ENCODE results near the gene ZDHHC18. TPM values are rescaled to one million over a fixed set of nuclear protein-coding genes. Genes with fewer than 3 reads are reported as not detected.

ZDHHC18 gene
- total RNA-seq, 1 experiment from 2014 or later: 27.9 TPM

DNA sequence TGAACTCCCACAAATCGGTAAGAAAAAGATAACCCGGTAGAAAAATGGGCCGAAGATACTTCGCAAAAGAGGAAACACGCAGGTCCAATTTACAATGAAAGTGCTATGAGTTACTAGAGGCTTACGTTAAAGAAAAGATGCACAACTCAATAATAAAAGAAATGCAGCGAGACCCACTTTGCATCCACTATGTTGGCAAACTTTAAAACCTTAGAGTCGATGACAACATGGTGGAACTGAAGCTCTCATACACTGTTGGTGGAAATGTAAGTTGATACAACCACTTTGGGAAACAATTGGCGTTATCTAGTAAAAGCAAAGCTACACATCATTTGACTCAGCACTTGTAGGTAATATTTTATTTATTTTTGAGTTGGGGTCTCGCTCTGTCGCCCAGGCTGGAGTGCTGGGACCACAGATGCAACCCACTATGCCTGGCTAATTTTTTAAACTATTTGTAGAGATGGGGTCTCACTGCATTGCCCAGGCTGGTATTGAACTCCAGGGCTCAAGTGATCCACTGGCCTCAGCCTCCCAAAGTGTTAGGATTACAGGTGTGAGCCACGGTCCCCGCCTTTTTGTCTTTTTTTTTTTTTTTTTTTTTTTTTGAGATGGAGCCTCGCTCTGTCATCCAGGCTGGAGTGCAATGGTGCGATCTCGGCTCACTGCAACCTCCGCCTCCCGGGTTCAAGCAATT, 74.5 kb downstream of the ZDHHC18 start:
- Histone ChIP-seq H3K4me3 (ENCODE audit: low read depth, low read length, poor library complexity, severe bottlenecking) (peak overlapping the region; percentile 78), H3K9me3 (ENCODE audit: low read depth, low read length, poor library complexity, severe bottlenecking) (no peaks in the 10 kb centered on the region), H3K27ac (ENCODE audit: low read depth, low read length, poor library complexity, severe bottlenecking) (peak overlapping the region; percentile 73), H3K36me3 (ENCODE audit: insufficient read depth, low read length, poor library complexity, severe bottlenecking) (peaks cover 3% of the 10 kb centered on the region), H3K27me3 (replicated peaks; ENCODE audit: insufficient read depth, low read depth, low read length, poor library complexity) (no peaks in the 10 kb centered on the region), H3K4me1 (ENCODE audit: insufficient read depth, low read length, poor library complexity, severe bottlenecking) (peaks cover 7% of the 10 kb centered on the region)
- no peak for DNase-seq (ENCODE audit: low spot score)
- intact Hi-C loops (cut with micrococcal nuclease; ENCODE audit: unreplicated experiment): no loop called here
- ChIA-PET CTCF (no interaction called here), POLR2A (ENCODE audit: low non-redundant PET) (interaction anchor here (0.7 to 1.1 kb wide), 2 partner anchors 11 to 636 kb away, joined by 3 to 8 read pairs; partner anchors contain the start of gene GPN2)
- BruUV-seq (replicated peaks): TSS peak; percentile 96
- no peak for TF ChIP-seq EZH2 (IDR thresholded peaks at IDR 0.05; ENCODE audit: borderline replicate concordance, low read depth, low read length, poor library complexity, severe bottlenecking)
- TF ChIP-seq, protein P1, sequence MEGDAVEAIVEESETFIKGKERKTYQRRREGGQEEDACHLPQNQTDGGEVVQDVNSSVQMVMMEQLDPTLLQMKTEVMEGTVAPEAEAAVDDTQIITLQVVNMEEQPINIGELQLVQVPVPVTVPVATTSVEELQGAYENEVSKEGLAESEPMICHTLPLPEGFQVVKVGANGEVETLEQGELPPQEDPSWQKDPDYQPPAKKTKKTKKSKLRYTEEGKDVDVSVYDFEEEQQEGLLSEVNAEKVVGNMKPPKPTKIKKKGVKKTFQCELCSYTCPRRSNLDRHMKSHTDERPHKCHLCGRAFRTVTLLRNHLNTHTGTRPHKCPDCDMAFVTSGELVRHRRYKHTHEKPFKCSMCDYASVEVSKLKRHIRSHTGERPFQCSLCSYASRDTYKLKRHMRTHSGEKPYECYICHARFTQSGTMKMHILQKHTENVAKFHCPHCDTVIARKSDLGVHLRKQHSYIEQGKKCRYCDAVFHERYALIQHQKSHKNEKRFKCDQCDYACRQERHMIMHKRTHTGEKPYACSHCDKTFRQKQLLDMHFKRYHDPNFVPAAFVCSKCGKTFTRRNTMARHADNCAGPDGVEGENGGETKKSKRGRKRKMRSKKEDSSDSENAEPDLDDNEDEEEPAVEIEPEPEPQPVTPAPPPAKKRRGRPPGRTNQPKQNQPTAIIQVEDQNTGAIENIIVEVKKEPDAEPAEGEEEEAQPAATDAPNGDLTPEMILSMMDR (conservative IDR thresholded peaks at IDR 0.05; ENCODE audit: low read depth, low read length): no peak

Other genes starting within 250 kb of the ZDHHC18 start
- gene ARID1A, start 130.7 kb upstream of the ZDHHC18 start, total RNA-seq (2021): 120 and 123 TPM in 2 replicates
- gene PIGV, start 38.7 kb upstream of the ZDHHC18 start, total RNA-seq (2021): 4.9 and 9.1 TPM in 2 replicates
- 0.24 TPM in 1 of 2 replicates, not detected in the other for gene SFN, start 36.5 kb downstream of the ZDHHC18 start, total RNA-seq (2021)
- gene GPN2, start 63.6 kb downstream of the ZDHHC18 start, total RNA-seq (2021): 40.8 and 41.4 TPM in 2 replicates
- 17.5 and 19.5 TPM in 2 replicates for gene GPATCH3, start 73.8 kb downstream of the ZDHHC18 start, total RNA-seq (2021)
- not detected in 2 replicates for gene NR0B2, start 87.3 kb downstream of the ZDHHC18 start, total RNA-seq (2021)
- 172 and 187 TPM in 2 replicates for gene NUDC, start 95.1 kb downstream of the ZDHHC18 start, total RNA-seq (2021)
- not detected in 2 replicates for gene KDF1, start 133.8 kb downstream of the ZDHHC18 start, total RNA-seq (2021)
- gene TRNP1, start 167.0 kb downstream of the ZDHHC18 start, total RNA-seq (2021): 1.0 and 1.4 TPM in 2 replicates
- gene TENT5B, start 186.2 kb downstream of the ZDHHC18 start, total RNA-seq (2021): 1.2 and 1.6 TPM in 2 replicates